ENCODE data around the gene MBD6. TPM values are rescaled to one million over a fixed set of nuclear protein-coding genes. Genes with fewer than 3 reads are reported as not detected.
A peak's percentile ranks its signal among the peaks of the same experiment; 100 is the strongest.

The MBD6 gene
- total and polyA plus RNA-seq, 2 of the 13 experiments (the other 11 are each of a cell fraction or from before 2014, with no cell fraction given), result 4.1 to 5.9 TPM

DNA sequence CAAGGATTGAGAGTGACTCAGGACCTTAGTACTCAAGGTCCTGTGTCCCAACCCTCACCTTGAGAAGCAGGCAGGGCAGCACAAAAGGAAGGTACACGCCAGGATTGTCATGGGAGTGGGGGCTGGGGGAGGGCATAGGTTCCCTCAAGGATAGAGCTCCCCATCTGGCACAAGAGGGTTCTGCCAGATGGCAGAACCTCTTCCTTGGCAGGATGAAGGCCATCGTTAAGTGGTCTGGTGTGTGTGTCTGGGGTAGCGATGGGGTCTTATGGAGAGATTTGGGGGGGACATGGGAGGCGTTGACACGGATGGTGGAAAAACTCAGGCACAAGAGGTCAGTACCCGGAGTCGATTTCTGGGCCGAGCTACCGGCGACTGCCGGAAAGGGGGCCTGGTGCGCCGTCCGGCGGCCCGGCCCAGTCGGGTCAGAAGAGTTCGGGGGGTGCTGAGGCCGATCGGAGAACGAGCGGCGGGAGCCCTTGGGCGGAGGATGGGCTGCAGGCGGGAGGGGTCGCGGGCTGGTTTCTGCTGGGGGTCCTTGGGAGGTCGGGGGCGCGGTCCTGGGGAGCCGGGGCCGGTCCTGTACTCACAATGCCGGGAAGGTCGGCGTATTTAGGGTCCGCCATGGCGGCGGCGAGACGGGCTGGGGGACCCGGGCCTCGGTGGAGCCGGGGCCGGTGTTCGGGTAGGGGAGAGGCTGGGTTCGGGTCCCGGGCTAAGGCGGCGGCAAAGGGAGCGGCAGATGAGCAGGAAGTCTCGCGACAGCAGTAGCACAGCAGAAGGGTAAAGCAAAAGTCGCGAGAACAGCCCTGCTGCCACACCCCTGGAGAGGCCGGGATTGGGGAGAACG is 24.0 kb downstream of the MBD6 start, which contains the start of gene DCTN2 (continued):
- TF ChIP-seq SPEN (CRISPR knock-in tag; IDR thresholded peaks at IDR 0.05; ENCODE audit: low read depth) (no peak; the same call in 1 of the 2 replicates), ZNF773 (CRISPR knock-in tag; IDR thresholded peaks at IDR 0.05; ENCODE audit: borderline replicate concordance) (no peak), MBD4 (IDR thresholded peaks at IDR 0.05; ENCODE audit: borderline replicate concordance, low read length) (no peak), ZIK1 (CRISPR knock-in tag; IDR thresholded peaks at IDR 0.05; ENCODE audit: borderline replicate concordance, low read depth) (no peak), ZNF124 (CRISPR knock-in tag; IDR thresholded peaks at IDR 0.05) (no peak), PLRG1 (conservative IDR thresholded peaks at IDR 0.05) (no peak), EZH2 (conservative IDR thresholded peaks at IDR 0.05; ENCODE audit: low read depth, low read length) (no peak), MED13 (CRISPR knock-in tag; IDR thresholded peaks at IDR 0.05) (no peak), MED8 (CRISPR knock-in tag; IDR thresholded peaks at IDR 0.05; ENCODE audit: insufficient replicate concordance) (no peak), ZNF34 (CRISPR knock-in tag; IDR thresholded peaks at IDR 0.05; ENCODE audit: borderline replicate concordance) (no peak), GPN1 (CRISPR knock-in tag; IDR thresholded peaks at IDR 0.05; ENCODE audit: borderline replicate concordance) (no peak), SMAD3 (CRISPR knock-in tag; IDR thresholded peaks at IDR 0.05) (peak; percentile 49; the same call in 1 of the 2 replicates), ZNF335 (CRISPR knock-in tag; IDR thresholded peaks at IDR 0.05) (no peak)
- TF ChIP-seq, protein P1, sequence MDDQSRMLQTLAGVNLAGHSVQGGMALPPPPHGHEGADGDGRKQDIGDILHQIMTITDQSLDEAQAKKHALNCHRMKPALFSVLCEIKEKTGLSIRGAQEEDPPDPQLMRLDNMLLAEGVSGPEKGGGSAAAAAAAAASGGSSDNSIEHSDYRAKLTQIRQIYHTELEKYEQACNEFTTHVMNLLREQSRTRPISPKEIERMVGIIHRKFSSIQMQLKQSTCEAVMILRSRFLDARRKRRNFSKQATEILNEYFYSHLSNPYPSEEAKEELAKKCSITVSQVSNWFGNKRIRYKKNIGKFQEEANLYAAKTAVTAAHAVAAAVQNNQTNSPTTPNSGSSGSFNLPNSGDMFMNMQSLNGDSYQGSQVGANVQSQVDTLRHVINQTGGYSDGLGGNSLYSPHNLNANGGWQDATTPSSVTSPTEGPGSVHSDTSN (CRISPR knock-in tag; IDR thresholded peaks at IDR 0.05; ENCODE audit: borderline replicate concordance), result no peak
- TF ChIP-seq, protein P2, sequence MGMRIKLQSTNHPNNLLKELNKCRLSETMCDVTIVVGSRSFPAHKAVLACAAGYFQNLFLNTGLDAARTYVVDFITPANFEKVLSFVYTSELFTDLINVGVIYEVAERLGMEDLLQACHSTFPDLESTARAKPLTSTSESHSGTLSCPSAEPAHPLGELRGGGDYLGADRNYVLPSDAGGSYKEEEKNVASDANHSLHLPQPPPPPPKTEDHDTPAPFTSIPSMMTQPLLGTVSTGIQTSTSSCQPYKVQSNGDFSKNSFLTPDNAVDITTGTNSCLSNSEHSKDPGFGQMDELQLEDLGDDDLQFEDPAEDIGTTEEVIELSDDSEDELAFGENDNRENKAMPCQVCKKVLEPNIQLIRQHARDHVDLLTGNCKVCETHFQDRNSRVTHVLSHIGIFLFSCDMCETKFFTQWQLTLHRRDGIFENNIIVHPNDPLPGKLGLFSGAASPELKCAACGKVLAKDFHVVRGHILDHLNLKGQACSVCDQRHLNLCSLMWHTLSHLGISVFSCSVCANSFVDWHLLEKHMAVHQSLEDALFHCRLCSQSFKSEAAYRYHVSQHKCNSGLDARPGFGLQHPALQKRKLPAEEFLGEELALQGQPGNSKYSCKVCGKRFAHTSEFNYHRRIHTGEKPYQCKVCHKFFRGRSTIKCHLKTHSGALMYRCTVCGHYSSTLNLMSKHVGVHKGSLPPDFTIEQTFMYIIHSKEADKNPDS (CRISPR knock-in tag; IDR thresholded peaks at IDR 0.05), result no peak
- TF ChIP-seq, protein P3, sequence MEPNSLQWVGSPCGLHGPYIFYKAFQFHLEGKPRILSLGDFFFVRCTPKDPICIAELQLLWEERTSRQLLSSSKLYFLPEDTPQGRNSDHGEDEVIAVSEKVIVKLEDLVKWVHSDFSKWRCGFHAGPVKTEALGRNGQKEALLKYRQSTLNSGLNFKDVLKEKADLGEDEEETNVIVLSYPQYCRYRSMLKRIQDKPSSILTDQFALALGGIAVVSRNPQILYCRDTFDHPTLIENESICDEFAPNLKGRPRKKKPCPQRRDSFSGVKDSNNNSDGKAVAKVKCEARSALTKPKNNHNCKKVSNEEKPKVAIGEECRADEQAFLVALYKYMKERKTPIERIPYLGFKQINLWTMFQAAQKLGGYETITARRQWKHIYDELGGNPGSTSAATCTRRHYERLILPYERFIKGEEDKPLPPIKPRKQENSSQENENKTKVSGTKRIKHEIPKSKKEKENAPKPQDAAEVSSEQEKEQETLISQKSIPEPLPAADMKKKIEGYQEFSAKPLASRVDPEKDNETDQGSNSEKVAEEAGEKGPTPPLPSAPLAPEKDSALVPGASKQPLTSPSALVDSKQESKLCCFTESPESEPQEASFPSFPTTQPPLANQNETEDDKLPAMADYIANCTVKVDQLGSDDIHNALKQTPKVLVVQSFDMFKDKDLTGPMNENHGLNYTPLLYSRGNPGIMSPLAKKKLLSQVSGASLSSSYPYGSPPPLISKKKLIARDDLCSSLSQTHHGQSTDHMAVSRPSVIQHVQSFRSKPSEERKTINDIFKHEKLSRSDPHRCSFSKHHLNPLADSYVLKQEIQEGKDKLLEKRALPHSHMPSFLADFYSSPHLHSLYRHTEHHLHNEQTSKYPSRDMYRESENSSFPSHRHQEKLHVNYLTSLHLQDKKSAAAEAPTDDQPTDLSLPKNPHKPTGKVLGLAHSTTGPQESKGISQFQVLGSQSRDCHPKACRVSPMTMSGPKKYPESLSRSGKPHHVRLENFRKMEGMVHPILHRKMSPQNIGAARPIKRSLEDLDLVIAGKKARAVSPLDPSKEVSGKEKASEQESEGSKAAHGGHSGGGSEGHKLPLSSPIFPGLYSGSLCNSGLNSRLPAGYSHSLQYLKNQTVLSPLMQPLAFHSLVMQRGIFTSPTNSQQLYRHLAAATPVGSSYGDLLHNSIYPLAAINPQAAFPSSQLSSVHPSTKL (CRISPR knock-in tag; IDR thresholded peaks at IDR 0.05), result peak; percentile 17; the same call in 1 of the 2 replicates
- TF ChIP-seq, protein P4, sequence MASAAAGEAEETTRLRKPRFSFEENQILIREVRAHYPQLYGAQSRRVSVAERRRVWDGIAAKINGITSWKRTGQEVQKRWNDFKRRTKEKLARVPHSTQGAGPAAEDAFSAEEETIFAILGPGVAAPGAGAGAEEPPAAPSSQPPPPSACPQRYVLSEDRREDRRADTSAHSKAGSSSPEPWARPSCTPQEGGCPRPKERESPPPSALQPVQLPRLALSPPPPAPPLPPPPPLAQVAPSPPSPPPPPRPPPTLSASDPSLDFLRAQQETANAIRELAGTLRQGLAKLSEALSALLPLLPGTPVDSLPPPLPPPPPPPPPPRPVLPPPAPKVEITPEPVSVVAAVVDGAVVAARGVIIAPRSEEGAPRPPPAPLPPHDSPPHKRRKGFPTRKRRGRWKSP (CRISPR knock-in tag; IDR thresholded peaks at IDR 0.05), result no peak
- TF ChIP-seq, protein P5, sequence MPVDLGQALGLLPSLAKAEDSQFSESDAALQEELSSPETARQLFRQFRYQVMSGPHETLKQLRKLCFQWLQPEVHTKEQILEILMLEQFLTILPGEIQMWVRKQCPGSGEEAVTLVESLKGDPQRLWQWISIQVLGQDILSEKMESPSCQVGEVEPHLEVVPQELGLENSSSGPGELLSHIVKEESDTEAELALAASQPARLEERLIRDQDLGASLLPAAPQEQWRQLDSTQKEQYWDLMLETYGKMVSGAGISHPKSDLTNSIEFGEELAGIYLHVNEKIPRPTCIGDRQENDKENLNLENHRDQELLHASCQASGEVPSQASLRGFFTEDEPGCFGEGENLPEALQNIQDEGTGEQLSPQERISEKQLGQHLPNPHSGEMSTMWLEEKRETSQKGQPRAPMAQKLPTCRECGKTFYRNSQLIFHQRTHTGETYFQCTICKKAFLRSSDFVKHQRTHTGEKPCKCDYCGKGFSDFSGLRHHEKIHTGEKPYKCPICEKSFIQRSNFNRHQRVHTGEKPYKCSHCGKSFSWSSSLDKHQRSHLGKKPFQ (CRISPR knock-in tag; IDR thresholded peaks at IDR 0.05; ENCODE audit: insufficient replicate concordance), result no peak
- TF ChIP-seq, protein P6, sequence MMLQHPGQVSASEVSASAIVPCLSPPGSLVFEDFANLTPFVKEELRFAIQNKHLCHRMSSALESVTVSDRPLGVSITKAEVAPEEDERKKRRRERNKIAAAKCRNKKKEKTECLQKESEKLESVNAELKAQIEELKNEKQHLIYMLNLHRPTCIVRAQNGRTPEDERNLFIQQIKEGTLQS (CRISPR knock-in tag; IDR thresholded peaks at IDR 0.05), result no peak

Data from HepG2 (cell line).